GM13977 (cell line): ENCODE measurements around the gene ABCC8.

Experiments
- DNase-seq: peaks from one replicate; pipeline ENCODE4 v3.0.0; 2012; ENCODE audit warnings: low spot score
- CTCF ChIP-seq: IDR thresholded peaks from 2 replicates; pipeline ENCODE4 v1.5.1; 2012; ENCODE audit warnings: mild to moderate bottlenecking, control low read depth; ENCODE audit not compliant: insufficient read depth; ENCODE audit errors: extremely low read depth, missing control alignments
- in situ Hi-C: fragments of 300-500 bp; cut with MboI; formaldehyde crosslinking; loops from one replicate; pipeline ENCODE4 v1.12.0; 2022; ENCODE audit warnings: low sequenced_read_pairs, low pct_unique_long_range_greater_than_20kb, mixed read lengths, inconsistent platforms; ENCODE audit not compliant: unreplicated experiment

Gene ABCC8

GRCh38 chr11:17468122-17468521 is 8.5 kb downstream of the ABCC8 start:
- in situ Hi-C loops = no loop called here
- no peak for DNase-seq
- TF ChIP-seq CTCF = no peak

- DNase-seq = no peak
- TF ChIP-seq CTCF = no peak
- in situ Hi-C loops = no loop called here
These were observed 13.0 kb downstream of the ABCC8 start for GRCh38 chr11:17463546-17464174.

- in situ Hi-C loops = no loop called here
- TF ChIP-seq CTCF = no peak
- DNase-seq = no peak
These were observed 13.7 kb downstream of the ABCC8 start for GRCh38 chr11:17462940-17463339.

- in situ Hi-C loops = no loop called here
- no peak for TF ChIP-seq CTCF
- DNase-seq = no peak
These were observed 16.2 kb downstream of the ABCC8 start for GRCh38 chr11:17460406-17460805.

GRCh38 chr11:17459236-17459896 is 17.3 kb downstream of the ABCC8 start:
- DNase-seq = no peak
- TF ChIP-seq CTCF = no peak
- in situ Hi-C loops = no loop called here

GRCh38 chr11:17458268-17458667 is 18.4 kb downstream of the ABCC8 start:
- TF ChIP-seq CTCF = no peak
- in situ Hi-C loops = no loop called here
- DNase-seq = no peak
